ENCODE data around the gene MACF1.
"Not testable (repeated sequence)": the region's sequence is repeated elsewhere in the genome, so short reads cannot be mapped to it uniquely, and the experiment has no call there.

The MACF1 gene

GRCh38 chr1:39494671-39495410 lies 290.3 kb downstream of the MACF1 start:
- H4K20me1 ChIP-seq, result peaks cover 0 to 33% (median 15%) of the 10 kb centered on the region in 11 experiments; a peak in 18 of 22 replicates
- no peaks in the 10 kb centered on the region for H3K36me3 ChIP-seq
- no peak overlapping the region for H3K4me3 ChIP-seq
- H3K9me3 ChIP-seq (replicated peaks in 1 of 11), result no peaks in the 10 kb centered on the region
- H3K9ac ChIP-seq, result no peak overlapping the region
- H3K4me1 ChIP-seq, result peaks cover 20 to 45% (median 39%) of the 10 kb centered on the region in 10 experiments
- H3K27me3 ChIP-seq, result peaks cover 35 to 40% (median 35%) of the 10 kb centered on the region in 11 experiments
- TF ChIP-seq Cebpa-rat (IDR thresholded peaks at IDR 0.05), result no peak
- no peak overlapping the region for H3K27ac ChIP-seq
- peak overlapping the region in 6 of 11 experiments; percentile 59 to 94 (median 74); a peak in 9 of 22 replicates for H3K4me2 ChIP-seq

- not testable (repeated sequence) for H3K27ac ChIP-seq; H3K36me3 ChIP-seq; H3K4me2 ChIP-seq; H3K9ac ChIP-seq; H3K4me3 ChIP-seq; H3K9me3 ChIP-seq (replicated peaks in 1 of 11)
- Histone ChIP-seq H4K20me1 (peaks cover 0 to 16% (median 0%) of the 10 kb centered on the region in 11 experiments; a peak in 7 of 22 replicates), H3K27me3 (peaks cover 18 to 23% (median 19%) of the 10 kb centered on the region in 11 experiments), H3K4me1 (peaks cover 20 to 43% (median 31%) of the 10 kb centered on the region in 10 experiments)
These were observed 292.0 kb downstream of the MACF1 start for GRCh38 chr1:39496520-39496919.

GRCh38 chr1:39497585-39497984 lies 293.1 kb downstream of the MACF1 start:
- no peak overlapping the region for H3K4me3 ChIP-seq
- no peak for TF ChIP-seq Cebpa-rat (IDR thresholded peaks at IDR 0.05)
- no peaks in the 10 kb centered on the region for H3K9me3 ChIP-seq (replicated peaks in 1 of 11)
- H3K36me3 ChIP-seq, result no peaks in the 10 kb centered on the region
- peak overlapping the region in 9 of 11 experiments; percentile 5 to 46 (median 33); a peak in 12 of 22 replicates for H3K4me2 ChIP-seq
- H3K27me3 ChIP-seq, result peaks cover 7 to 13% (median 8%) of the 10 kb centered on the region in 11 experiments
- H3K9ac ChIP-seq, result no peak overlapping the region
- peaks cover 14 to 36% (median 25%) of the 10 kb centered on the region in 10 experiments for H3K4me1 ChIP-seq
- peaks cover 0 to 9% (median 0%) of the 10 kb centered on the region in 11 experiments; a peak in 6 of 22 replicates for H4K20me1 ChIP-seq
- no peak overlapping the region for H3K27ac ChIP-seq

GRCh38 chr1:39498096-39498710 lies 293.7 kb downstream of the MACF1 start:
- H3K36me3 ChIP-seq; H3K9me3 ChIP-seq (replicated peaks in 1 of 11); H4K20me1 ChIP-seq; H3K9ac ChIP-seq; H3K27me3 ChIP-seq; H3K27ac ChIP-seq; H3K4me3 ChIP-seq: not testable (repeated sequence)
- Histone ChIP-seq H3K4me1 (peaks cover 14 to 30% (median 21%) of the 10 kb centered on the region in 10 experiments), H3K4me2 (peak overlapping the region in 6 of 11 experiments; percentile 5 to 34 (median 28); a peak in 6 of 22 replicates)

GRCh38 chr1:39498821-39499220 lies 294.3 kb downstream of the MACF1 start:
- not testable (repeated sequence) for H3K27ac ChIP-seq; H3K27me3 ChIP-seq; H3K9me3 ChIP-seq (replicated peaks in 1 of 11); H3K4me3 ChIP-seq; H4K20me1 ChIP-seq; H3K9ac ChIP-seq; H3K4me2 ChIP-seq; H3K36me3 ChIP-seq
- peaks cover 13 to 23% (median 15%) of the 10 kb centered on the region in 10 experiments for H3K4me1 ChIP-seq

GRCh38 chr1:39499668-39500067 lies 295.2 kb downstream of the MACF1 start:
- peaks cover 5 to 17% (median 11%) of the 10 kb centered on the region in 10 experiments; a peak in 15 of 20 replicates for H3K4me1 ChIP-seq
- no peaks in the 10 kb centered on the region for H3K36me3 ChIP-seq
- no peak overlapping the region for H3K4me3 ChIP-seq
- H3K9me3 ChIP-seq (replicated peaks in 1 of 11), result no peaks in the 10 kb centered on the region
- H3K27ac ChIP-seq, result no peak overlapping the region
- H3K27me3 ChIP-seq, result no peaks in the 10 kb centered on the region
- H3K4me2 ChIP-seq, result no peak overlapping the region
- H4K20me1 ChIP-seq, result no peaks in the 10 kb centered on the region
- H3K9ac ChIP-seq, result no peak overlapping the region
- no peak for TF ChIP-seq Cebpa-rat (IDR thresholded peaks at IDR 0.05)

GRCh38 chr1:39500862-39501389 lies 296.4 kb downstream of the MACF1 start:
- no peak for TF ChIP-seq Cebpa-rat (IDR thresholded peaks at IDR 0.05)
- Histone ChIP-seq H3K27ac (no peak overlapping the region), H3K4me1 (peaks cover 5 to 22% (median 11%) of the 10 kb centered on the region in 10 experiments; a peak in 15 of 20 replicates), H3K9ac (no peak overlapping the region), H3K27me3 (no peaks in the 10 kb centered on the region), H3K4me3 (no peak overlapping the region), H3K4me2 (peak overlapping the region in 3 of 11 experiments; percentile 1 to 28 (median 15); a peak in 6 of 22 replicates), H3K9me3 (replicated peaks in 1 of 11) (no peaks in the 10 kb centered on the region), H3K36me3 (no peaks in the 10 kb centered on the region), H4K20me1 (no peaks in the 10 kb centered on the region)

- no peak for TF ChIP-seq Cebpa-rat (IDR thresholded peaks at IDR 0.05)
- Histone ChIP-seq H3K9me3 (replicated peaks in 1 of 11) (no peaks in the 10 kb centered on the region), H3K9ac (no peak overlapping the region), H3K4me1 (peaks cover 9 to 29% (median 16%) of the 10 kb centered on the region in 10 experiments; a peak in 19 of 20 replicates), H4K20me1 (no peaks in the 10 kb centered on the region), H3K4me3 (no peak overlapping the region), H3K27me3 (no peaks in the 10 kb centered on the region), H3K36me3 (no peaks in the 10 kb centered on the region), H3K4me2 (no peak overlapping the region), H3K27ac (no peak overlapping the region)
These were observed 297.2 kb downstream of the MACF1 start for GRCh38 chr1:39501666-39502065.

GRCh38 chr1:39504436-39504835 lies 299.9 kb downstream of the MACF1 start:
- H3K27ac ChIP-seq; H3K27me3 ChIP-seq; H3K36me3 ChIP-seq; H3K4me3 ChIP-seq; H3K9ac ChIP-seq; H3K9me3 ChIP-seq (replicated peaks in 1 of 11); H4K20me1 ChIP-seq; H3K4me2 ChIP-seq: not testable (repeated sequence)
- H3K4me1 ChIP-seq, result peaks cover 20 to 49% (median 38%) of the 10 kb centered on the region in 10 experiments

All from BLaER1 treated with 17β-estradiol and CSF1 and Interleukin-3, amounts not matched to agents 10 nM and 100 nM (cell line).